Stimulated activated CD4-positive, alpha-beta T cell treated with anti-CD3 and anti-CD28 coated beads, TNF-alpha, amount 100 ng/mL, for 48 hours (primary cell): ENCODE results near the gene CHAT.
A peak's percentile ranks its signal among the peaks of the same experiment; 100 is the strongest.

Source experiments
- DNase-seq, 3 donors: peaks; one replicate each; pipeline ENCODE4 v3.0.0-alpha.2; 2020; ENCODE audit warnings: low read depth in 3 of 3

Gene CHAT

GRCh38 chr10:49597426-49598163, 16.2 kb upstream of the CHAT start:
- DNase-seq: no peak

- no peak for DNase-seq
Observed at GRCh38 chr10:49598164-49598856, 15.5 kb upstream of the CHAT start.

GRCh38 chr10:49598986-49599385, 14.9 kb upstream of the CHAT start:
- no peak for DNase-seq

GRCh38 chr10:49599546-49599945, 14.3 kb upstream of the CHAT start:
- DNase-seq: no peak

- no peak for DNase-seq
Observed at GRCh38 chr10:49600046-49600445, 13.8 kb upstream of the CHAT start.

GRCh38 chr10:49600781-49601400, 12.9 kb upstream of the CHAT start:
- DNase-seq: no peak

GRCh38 chr10:49601857-49602256, 12.0 kb upstream of the CHAT start:
- DNase-seq: no peak

GRCh38 chr10:49602380-49603023, 11.3 kb upstream of the CHAT start:
- no peak for DNase-seq

- no peak for DNase-seq
Observed at GRCh38 chr10:49605216-49605938, 8.5 kb upstream of the CHAT start.

- no peak for DNase-seq
Observed at GRCh38 chr10:49605939-49606509, 7.8 kb upstream of the CHAT start.

- peak; percentile 39 to 64 (median 40) for DNase-seq
Observed at GRCh38 chr10:49606981-49607535, 6.8 kb upstream of the CHAT start.

- no peak for DNase-seq
Observed at GRCh38 chr10:49608166-49609005, 5.5 kb upstream of the CHAT start.

- DNase-seq: no peak
Observed at GRCh38 chr10:49609006-49609282, 4.9 kb upstream of the CHAT start.

- no peak for DNase-seq
Observed at GRCh38 chr10:49609283-49610113, 4.3 kb upstream of the CHAT start.

- no peak for DNase-seq
Observed at GRCh38 chr10:49610114-49610457, 3.8 kb upstream of the CHAT start, which contains the start of gene SLC18A3. Gene SLC18A3 (plus strand): TSS chr10:49610310. CDS start chr10:49610741, 431 bp downstream.

GRCh38 chr10:49610458-49611165, 3.2 kb upstream of the CHAT start:
- DNase-seq: no peak

GRCh38 chr10:49611166-49611815, 2.5 kb upstream of the CHAT start:
- DNase-seq: no peak

GRCh38 chr10:49611816-49612512, 1.9 kb upstream of the CHAT start:
- no peak for DNase-seq
